HG03060 (cell line): ENCODE measurements around the gene GAS7.

Experiments used
- ATAC-seq: cut with Tn5 transposase; IDR thresholded peaks from one replicate; pipeline ENCODE4 v1.9.1; 2021; ENCODE audit warnings: low read depth, moderate number of reproducible peaks; ENCODE audit not compliant: unreplicated experiment

Gene GAS7

DNA sequence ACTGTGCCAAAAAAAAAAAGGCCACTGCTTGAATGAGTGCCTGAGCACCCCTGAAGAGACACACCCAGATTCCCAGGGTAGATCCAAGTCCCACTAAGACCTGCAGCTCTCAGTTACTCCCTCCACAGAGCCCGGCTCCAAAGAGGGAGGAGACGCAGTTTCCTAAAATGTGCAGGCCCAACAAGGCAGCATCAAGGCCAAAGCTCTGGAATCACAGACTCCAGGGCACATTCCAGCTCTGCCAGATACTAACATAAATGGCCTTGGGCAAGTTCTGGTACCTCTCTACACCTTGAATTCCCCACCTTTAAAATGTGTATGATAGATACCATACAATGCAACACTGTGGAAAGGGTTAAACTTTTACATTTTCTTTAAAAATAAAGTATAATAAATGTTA, 57.0 kb downstream of the GAS7 start:
- no peak for ATAC-seq

DNA sequence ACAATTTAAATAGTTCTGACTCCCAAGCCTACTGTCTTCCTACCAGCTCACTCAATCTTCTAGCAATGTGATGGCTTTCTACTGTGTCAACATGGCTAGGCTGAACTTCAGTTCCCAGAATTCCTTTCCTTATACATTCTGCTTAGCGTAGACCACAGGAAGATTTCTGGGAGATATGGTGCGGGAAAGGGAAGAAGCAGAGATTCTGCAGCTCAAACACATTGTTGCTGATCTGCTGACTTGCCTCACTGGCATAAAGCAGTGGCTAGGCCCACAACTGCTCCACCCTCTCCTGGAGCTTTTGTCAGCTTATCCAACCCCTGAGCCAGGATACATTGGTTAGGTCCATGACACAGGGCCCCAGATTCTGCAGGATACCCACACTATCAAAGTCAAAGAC, 58.8 kb downstream of the GAS7 start:
- no peak for ATAC-seq

DNA sequence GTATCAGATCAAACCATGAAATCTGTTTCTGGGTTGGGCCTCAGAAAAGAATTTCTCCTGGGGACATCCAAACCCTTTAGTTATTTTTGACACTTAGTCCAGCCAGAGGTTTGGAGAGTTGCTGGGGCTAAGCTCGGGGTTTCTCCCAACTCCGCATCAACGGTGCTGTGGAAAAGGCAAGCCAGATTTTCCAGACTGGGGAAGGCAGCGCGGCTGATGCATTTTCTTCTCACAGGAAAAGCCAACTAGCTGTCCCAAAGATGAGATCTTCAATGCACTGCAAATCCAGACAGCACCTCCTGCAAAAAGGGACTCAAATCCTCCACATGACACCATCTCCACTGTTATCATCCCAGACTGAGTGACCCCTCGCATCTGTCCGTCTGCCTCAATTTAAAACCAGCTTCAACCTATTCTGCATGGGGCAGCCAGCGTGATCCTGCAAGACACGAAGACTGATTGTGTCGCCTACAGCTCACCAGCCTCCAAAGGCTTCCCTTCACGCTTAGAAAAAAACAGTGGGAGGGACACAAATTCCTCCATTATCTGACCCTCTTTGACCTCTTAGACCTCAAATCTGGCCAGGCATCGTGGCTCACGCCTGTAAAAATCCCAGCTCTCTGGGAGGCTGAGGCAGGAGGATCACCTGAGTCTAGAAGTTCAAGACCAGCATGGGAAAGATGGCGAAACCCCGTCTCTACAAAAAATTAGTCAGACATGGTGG, 62.0 kb downstream of the GAS7 start:
- ATAC-seq = no peak

DNA sequence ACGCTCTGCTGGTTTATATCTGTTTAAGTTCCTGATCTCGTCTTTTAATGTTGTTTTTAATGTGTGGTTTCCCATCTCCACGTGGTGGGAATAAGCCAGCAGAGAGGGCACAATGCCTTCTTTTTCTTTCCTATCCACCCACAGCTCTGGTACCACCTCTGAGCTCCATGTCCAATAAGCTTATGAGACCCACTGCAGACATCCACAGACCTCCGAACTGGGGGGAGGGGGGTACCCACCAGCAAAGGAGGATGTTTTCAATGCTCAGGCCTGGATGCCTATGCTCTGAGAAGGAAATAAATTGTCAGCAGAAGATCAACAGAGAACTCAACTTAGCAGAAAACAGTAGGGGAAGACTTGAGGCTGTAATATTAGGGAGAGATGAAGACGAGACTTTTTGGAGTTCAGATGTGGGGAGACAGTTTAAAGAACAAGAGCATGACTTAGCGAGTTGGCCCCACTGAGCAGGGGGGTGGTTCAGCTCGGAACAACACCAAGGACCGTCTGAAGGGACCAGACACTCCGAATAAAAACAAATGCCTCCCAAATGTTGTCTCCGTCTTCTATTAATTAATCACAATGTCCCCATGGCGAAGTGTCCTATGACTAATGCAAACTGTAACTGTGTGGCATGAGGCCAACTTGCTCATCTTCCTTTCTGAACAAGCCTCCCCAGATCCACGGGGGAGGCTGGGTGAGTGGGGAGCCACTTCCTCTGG, 62.7 kb downstream of the GAS7 start:
- no peak for ATAC-seq

DNA sequence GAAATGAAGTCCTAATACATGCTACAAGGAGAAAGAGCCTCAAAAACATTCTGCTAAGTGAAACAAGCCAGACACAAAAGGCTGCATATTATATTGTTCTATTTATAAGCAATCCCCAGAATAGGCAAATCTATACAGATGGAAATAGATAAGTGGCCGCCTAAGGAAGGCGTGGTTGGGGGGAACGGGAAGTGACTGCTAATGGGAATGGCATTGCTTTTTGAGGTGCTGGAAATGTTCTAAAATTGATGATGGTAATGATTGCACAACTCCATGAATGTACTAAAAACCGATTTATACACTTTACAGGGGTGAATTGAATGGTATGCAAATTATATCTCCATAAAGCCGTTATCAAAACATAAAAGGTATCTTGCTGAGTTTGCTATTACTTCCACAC, 67.7 kb downstream of the GAS7 start:
- ATAC-seq = no peak

DNA sequence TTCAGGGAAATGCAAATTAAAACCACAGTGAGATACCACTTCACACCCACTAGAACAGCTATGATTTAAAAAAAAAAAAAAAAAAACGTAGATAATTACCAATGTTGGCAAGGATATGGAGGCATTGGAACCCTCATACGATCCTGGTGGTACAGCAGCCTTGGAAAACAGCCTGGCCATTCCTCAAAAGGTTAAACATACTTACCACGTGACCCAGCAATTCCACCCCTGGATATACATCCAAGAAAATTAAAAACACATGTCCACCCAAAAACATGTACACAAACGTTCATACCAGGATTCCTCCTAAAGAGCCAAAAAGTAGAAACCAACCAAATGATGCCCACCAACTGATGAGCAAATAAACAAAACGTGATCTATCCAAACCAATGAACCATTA, 68.1 kb downstream of the GAS7 start:
- no peak for ATAC-seq

DNA sequence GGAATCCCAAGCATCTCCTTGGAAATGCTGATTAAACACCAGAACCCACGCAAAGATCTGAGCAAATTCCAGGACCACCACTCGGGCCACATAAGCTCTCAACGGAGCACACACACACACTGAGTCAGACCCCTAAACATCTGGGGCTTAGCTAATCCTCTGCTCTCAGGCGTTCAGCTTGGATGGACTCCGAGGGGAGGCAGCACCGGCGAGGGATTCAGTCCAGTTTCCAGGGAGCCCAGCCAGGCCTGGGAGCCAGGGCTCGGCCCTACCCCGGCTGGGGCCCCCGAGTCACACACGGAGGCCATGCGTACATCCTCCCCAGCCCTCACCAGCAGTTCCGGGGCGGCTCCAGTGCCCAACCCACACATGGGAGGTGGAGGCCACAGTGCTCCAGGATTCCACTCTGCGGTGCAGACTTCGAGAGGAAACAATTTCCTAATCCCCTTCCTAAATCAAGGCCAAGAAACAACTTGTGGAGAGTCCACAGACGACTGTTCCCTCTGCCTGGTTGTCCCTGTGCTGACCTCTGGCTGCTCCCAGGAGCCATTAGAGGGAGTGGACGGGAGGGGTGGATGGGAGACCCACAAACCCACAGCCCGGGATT, 70.5 kb downstream of the GAS7 start:
- ATAC-seq = no peak

DNA sequence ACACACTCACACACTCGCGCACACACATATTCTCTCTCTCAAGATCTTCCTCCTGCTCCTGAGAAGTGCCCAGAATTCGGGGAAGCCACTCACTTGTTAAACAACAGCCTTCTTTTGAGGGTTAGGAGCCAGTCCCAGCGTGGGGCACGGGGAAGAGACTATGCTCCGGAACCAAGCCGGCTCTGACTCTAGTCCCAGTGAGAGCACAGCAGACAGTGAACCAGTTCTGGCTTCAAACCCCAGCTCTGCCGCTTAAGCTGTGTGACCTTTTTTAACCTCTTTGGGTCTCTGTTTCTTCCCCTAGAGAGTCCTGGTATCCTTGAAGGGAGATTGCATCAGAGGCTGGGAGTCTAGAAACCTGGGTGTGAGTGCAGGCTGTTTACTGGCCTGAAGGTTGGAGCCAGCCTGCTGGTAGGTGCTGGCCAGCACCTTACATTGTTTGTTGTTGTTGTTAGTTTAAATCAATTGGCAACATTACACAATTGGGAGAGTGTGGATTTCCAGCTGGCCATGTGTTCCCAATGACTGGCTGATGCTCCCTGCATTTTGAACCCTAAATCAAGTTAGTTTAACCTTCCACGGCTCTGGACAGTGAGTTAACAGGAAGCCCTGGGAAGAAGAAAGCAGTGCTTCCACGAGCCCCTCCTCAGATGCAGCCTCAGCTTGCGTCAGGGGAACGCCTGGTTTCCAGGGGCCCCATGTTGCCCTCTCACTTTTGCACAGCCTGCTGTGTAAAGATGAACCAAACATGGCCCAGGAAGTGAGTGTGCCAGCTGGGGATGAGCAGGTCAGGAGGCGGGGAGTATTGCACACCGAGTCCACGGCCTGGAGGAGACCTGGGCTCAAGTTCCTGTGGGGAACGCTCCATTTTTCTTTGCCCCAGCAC, 71.5 kb downstream of the GAS7 start:
- ATAC-seq = no peak

DNA sequence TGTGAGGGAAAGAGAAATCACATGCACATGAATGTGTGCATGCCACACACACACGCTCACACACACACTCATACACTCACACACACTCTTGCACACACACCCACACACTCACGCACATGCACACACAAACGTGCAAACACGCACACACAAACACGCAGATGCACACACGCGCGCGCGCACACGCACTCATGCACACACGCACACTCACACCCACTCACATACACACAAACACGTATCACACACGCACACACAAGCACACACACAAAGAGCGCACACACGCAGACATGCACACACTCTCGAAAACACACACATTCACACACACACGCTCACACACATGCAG, 72.2 kb downstream of the GAS7 start:
- no peak for ATAC-seq

DNA sequence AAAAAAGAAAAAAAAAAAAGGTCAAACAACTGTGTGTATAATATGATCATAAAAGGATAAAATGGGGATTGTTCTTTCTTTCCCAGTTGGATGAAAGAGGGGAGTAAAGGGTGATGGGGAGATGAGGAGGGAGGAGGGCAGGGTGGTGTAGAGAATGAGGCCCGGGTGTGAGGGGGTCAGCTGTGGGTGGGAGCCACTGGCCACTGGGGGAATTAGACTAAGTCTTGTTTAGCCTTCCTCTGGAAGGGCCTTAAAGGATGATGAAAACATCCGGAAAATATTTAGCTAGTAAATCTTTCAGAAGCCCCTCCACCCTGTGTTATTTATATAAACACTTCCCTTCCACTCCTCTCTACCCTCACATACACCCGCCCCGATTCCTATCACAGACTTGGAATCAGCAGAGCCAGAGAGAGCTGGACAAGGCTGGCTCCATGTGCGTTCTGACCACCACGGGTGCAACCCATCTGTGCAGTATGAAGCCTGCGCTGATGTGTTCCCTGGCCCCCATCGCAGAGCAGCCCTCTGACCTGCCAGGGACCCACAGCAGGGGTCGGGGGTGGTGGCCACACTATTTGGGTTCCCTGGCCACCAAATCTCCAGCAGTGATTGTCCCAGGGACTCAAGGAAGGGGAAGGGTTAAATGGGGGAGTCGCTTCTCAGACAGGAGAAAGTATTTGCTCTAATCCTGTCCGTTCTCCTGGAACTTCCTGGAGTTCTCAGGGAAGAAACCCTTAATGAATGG, 72.7 kb downstream of the GAS7 start:
- no peak for ATAC-seq

DNA sequence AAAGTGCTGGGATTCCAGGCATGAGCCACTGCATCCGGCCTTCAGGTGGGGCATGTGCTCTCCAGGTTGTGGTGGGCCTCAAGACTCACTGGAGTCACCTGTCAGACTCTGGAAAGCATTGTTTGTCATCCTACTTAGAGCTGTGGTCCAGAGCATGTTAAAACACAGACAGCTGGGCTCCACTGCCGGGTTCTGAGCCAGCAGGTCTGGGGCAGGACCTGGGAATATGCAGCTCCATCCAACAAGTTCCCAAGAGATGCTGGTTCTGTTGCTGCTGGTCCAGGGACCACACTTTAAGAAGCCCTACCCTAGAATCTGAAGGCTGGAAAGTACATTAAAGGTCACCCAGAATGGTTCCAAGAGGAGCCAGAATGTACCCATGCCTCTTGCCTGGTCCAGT, 75.3 kb downstream of the GAS7 start:
- ATAC-seq = no peak

DNA sequence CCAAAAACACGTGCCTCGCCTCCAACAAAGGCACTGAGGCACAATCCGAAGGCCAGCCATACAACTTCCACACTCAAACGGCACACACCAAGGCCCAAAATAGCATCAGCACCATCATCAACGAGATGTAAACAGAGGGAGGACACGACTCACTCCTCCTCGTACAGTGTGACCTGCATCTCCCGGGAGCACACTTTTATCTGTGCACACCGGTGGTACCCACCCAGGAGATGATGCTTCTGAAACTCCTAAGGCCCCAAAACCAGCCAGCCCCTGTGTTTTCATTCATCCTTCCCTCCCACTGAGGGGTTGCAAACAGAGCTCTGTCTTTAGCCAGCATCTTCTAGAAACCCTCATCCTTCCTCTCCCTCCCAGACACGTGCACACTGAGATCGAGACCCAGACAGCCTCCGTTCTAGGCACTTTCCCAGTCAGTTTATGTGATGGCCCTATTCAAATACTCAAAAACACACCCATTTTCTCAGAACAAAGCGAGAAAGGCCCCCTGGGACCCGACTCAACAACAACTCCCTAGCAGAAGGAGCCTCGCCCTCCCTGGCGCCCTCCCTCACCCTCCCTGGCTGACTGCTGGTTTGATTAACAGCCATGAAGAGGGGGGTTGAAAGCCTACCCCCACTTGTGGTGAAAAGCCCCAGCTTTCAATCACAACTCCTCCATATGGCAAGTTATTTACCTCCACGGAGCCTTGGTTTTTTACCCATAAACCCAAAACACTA, 76.3 kb downstream of the GAS7 start:
- ATAC-seq = no peak

DNA sequence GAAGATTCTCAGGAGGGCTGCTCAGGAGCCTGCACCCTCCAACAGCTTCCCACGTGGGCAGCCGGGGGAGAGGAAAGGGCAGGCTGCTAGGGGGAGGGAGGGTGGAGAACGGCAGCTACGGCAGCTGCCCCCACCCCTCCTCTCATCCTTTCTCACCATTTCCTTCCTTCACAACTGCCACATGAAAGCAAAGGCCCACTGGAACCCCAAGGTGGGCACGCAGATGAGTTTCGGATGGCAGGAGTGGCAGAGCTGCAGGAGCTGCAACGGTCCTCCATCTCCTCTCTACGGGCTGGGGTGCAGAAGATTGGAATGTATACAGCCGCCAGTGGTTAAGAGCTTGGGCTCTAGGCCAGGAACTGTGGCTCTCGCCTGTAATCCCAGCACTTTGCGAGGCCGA, 77.7 kb downstream of the GAS7 start:
- no peak for ATAC-seq

DNA sequence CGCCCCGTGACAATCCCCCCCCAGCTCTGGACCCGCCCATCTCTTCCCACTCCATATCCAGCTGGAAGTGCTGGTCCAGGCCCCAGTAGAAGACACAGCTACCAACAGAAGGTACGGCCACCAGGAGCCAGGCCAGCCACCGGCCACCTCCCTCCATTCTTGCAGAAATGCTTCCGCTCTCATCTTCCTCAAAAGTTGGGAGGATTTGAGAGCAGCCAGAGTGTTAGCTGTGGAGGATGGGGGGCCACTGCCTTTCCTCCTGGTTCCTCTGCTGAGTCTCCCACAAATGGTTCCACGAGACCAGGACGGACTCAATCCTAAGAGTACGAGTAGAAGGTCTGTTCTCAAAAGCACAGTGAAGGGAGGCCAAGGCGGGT, 78.3 kb downstream of the GAS7 start:
- no peak for ATAC-seq

DNA sequence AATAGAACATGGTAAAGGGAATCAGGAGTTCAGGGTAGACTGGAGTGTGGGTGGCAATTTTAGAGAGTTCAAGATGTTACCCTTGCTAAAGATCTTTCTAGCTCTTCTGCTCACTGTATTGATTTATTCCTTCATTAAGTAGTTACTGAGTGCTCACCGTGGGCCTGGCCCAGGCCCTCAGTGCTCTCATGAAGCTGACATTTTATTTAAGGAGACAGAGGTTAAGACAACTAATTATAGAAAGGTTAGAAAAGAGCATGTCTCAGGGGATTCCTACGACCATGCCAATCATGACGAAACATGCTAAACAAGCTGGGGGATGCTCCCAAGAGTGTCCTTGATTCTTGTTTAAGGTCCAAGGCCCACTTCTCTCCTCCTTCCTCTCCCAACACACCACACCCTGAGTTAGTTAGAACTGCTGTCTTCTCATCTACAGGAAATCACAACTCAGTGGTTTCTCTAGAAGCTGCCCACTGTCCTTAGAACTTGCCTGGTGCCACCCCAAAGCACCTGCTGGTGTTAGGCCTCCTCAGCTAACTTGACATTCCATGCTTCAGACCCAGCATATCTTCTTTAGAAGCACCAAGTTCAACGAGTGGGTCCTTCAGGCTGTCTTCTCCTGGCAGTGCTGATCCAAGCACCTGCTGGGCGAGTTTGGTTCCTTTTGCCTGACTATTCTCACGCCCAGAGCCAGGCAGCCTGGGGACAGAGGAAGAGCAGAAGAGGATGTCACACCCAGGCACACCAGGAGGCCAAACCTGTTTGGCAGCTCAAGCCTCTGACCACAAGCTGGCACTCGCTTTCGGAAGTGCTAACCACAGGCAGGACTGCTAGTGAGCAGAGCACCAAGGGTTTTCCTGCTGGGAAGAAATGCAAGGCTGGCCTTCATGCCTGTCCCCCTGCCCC, 79.0 kb downstream of the GAS7 start:
- ATAC-seq = no peak

DNA sequence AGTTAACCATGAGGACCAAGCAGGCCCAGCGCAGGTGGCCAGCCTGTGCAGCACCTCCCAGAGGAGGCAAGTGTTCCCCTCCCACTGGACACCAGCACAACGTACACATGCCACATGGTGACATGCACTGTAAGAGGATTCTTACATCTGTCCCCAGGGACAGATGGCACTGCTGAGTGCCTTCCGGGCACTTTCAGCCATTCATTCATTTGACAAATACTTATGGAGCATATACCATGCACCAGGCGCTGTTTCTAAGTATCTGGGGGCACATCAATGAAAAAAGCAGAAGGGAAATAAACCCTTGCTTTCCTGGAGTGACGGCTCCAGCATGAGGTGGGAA, 79.6 kb downstream of the GAS7 start:
- ATAC-seq = no peak

DNA sequence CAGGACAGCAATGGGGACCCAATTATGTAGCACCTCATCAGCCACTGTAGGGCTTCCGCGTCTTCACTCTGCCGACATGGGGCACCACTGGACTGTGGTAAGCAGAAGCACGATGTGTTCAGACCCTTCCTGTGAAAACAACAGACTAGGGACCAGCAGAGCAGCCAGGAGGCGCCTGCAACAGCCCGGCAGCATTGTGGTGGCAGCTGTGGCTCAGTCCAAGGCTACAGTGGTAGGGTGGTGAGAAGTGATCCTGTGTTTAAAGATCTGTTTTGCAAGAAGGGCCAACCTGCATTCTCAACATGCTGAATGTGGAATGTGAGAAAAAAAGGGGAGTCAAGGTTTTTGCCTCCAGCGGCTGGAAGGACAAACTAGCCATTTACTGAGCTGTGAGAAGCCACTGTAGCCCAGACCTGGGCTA, 80.8 kb downstream of the GAS7 start:
- no peak for ATAC-seq

DNA sequence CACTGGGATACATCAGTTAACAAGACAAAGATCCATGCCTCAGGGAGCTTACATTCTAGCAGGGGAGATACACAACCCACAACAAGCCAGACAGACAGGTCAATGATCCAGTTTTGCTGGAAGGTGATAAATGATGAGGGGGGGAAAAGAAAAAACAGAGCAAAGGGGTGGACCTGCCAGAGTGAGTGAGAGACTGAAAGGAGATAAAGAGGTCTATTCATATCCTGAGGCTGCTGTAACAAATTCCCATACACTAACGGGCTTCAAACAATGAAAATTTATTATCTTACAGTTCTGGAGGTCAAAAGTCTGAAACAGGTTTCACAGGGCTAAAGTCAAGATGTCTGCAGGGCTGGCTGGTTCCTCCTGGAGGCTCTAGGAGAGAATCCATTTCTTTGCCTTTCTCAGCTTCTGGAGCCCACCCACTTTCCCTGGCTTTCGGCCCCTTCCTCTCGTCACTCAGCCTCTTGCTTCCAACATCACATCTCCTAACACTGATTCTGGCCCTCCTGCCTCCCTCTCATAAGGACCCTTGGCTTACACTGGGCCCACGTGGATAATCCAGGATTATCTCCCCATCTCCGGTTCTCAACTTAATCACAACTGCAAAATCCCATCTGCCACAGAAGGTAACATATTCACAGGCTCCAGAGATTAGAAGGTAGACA, 81.5 kb downstream of the GAS7 start:
- no peak for ATAC-seq
